Putamen (tissue), 1 donor: ENCODE results near the gene INO80B.
"Not testable (repeated sequence)": the region's sequence is repeated elsewhere in the genome, so short reads cannot be mapped to it uniquely, and the experiment has no call there.

Experiments used
- DNase-seq: peaks from one replicate; pipeline ENCODE4 v3.0.0-alpha.2; 2016; ENCODE audit warnings: low spot score

Gene INO80B

GRCh38 chr2:74481961-74482800, 27.3 kb downstream of the INO80B start:
- DNase-seq, result no peak

- DNase-seq, result peak; percentile 97
These were observed 28.2 kb downstream of the INO80B start, which contains the start of the genes CCDC142 and TTC31 for GRCh38 chr2:74482801-74483674. Gene CCDC142 (minus strand): TSS chr2:74482998. CDS start chr2:74482837, 161 bp downstream. Gene TTC31 (plus strand): TSS chr2:74483081. CDS start chr2:74483096, 15 bp downstream.

- DNase-seq, result not testable (repeated sequence)
These were observed 28.8 kb downstream of the INO80B start for GRCh38 chr2:74483675-74484164.

GRCh38 chr2:74486141-74486540, 31.3 kb downstream of the INO80B start:
- DNase-seq, result no peak

- no peak for DNase-seq
These were observed 34.0 kb downstream of the INO80B start for GRCh38 chr2:74488643-74489481.

- no peak for DNase-seq
These were observed 35.0 kb downstream of the INO80B start for GRCh38 chr2:74489906-74490305.

- DNase-seq, result no peak
These were observed 37.0 kb downstream of the INO80B start for GRCh38 chr2:74491648-74492544.

GRCh38 chr2:74493546-74493945, 38.7 kb downstream of the INO80B start:
- DNase-seq, result no peak

GRCh38 chr2:74495440-74495839, 40.6 kb downstream of the INO80B start:
- DNase-seq, result no peak

GRCh38 chr2:74496997-74497776, 42.3 kb downstream of the INO80B start:
- DNase-seq, result no peak

- no peak for DNase-seq
These were observed 43.1 kb downstream of the INO80B start for GRCh38 chr2:74497777-74498499.

- DNase-seq, result no peak
These were observed 43.8 kb downstream of the INO80B start for GRCh38 chr2:74498500-74499266.

GRCh38 chr2:74499267-74499939, 44.5 kb downstream of the INO80B start, which contains the start of gene LBX2:
Gene LBX2 (minus strand): TSS chr2:74499603. CDS start chr2:74499537, 66 bp downstream.
- no peak for DNase-seq

GRCh38 chr2:74499940-74500577, 45.2 kb downstream of the INO80B start:
- DNase-seq, result no peak

GRCh38 chr2:74500578-74500946, 45.7 kb downstream of the INO80B start:
- DNase-seq, result no peak

- no peak for DNase-seq
These were observed 46.6 kb downstream of the INO80B start for GRCh38 chr2:74501335-74502071.
